Measurements from ENCODE around the gene ACAP3. TPM values are rescaled to one million over a fixed set of nuclear protein-coding genes. Genes with fewer than 3 reads are reported as not detected.

Gene ACAP3
- total RNA-seq, 6 experiments from 2014 or later = 39.4 to 50.8 (median 42.6) TPM

GRCh38 chr1:1310109-1310385, 2.3 kb upstream of the ACAP3 start:
- TF ChIP-seq CTCF (IDR thresholded peaks at IDR 0.05) = peak; percentile 9; the same call in 1 of the 2 replicates
- no peak for DNase-seq
- H3K27ac Mint-ChIP-seq = no peak overlapping the region
- H3K9me3 Mint-ChIP-seq = no peaks in the 10 kb centered on the region
- H3K4me1 Mint-ChIP-seq (ENCODE audit: low read depth) = peaks cover 18% of the 10 kb centered on the region
- H3K36me3 Mint-ChIP-seq (ENCODE audit: low read depth) = no peaks in the 10 kb centered on the region; the same call in 1 of the 2 replicates
- H3K27me3 Mint-ChIP-seq (ENCODE audit: insufficient read depth) = peaks cover 6% of the 10 kb centered on the region
- H3K4me3 Mint-ChIP-seq = peak overlapping the region; percentile 82

- Mint-ChIP-seq H3K4me3 (peak overlapping the region; percentile 82), H3K9me3 (no peaks in the 10 kb centered on the region), H3K4me1 (ENCODE audit: low read depth) (peaks cover 24% of the 10 kb centered on the region), H3K27ac (peak overlapping the region; percentile 45), H3K36me3 (ENCODE audit: low read depth) (no peaks in the 10 kb centered on the region; the same call in 1 of the 2 replicates), H3K27me3 (ENCODE audit: insufficient read depth) (peaks cover 3% of the 10 kb centered on the region)
- TF ChIP-seq CTCF (IDR thresholded peaks at IDR 0.05) = no peak
- DNase-seq = no peak
Measured at GRCh38 chr1:1309251-1310108, 1.8 kb upstream of the ACAP3 start.

GRCh38 chr1:1308756-1309250, 1.1 kb upstream of the ACAP3 start:
- peak overlapping the region; percentile 82 for H3K4me3 Mint-ChIP-seq
- H3K9me3 Mint-ChIP-seq = no peaks in the 10 kb centered on the region
- TF ChIP-seq CTCF (IDR thresholded peaks at IDR 0.05) = no peak
- DNase-seq = no peak
- H3K4me1 Mint-ChIP-seq (ENCODE audit: low read depth) = peaks cover 26% of the 10 kb centered on the region
- peak overlapping the region; percentile 77 for H3K27ac Mint-ChIP-seq
- H3K27me3 Mint-ChIP-seq (ENCODE audit: insufficient read depth) = peaks cover 3% of the 10 kb centered on the region
- no peaks in the 10 kb centered on the region; the same call in 1 of the 2 replicates for H3K36me3 Mint-ChIP-seq (ENCODE audit: low read depth)

GRCh38 chr1:1307261-1307922, 338 bp downstream of the ACAP3 start:
- H3K27me3 Mint-ChIP-seq (ENCODE audit: insufficient read depth) = peaks cover 1% of the 10 kb centered on the region
- no peaks in the 10 kb centered on the region for H3K36me3 Mint-ChIP-seq (ENCODE audit: low read depth)
- H3K9me3 Mint-ChIP-seq = no peaks in the 10 kb centered on the region
- peak overlapping the region; percentile 94 for H3K4me3 Mint-ChIP-seq
- peaks cover 26% of the 10 kb centered on the region for H3K4me1 Mint-ChIP-seq (ENCODE audit: low read depth)
- TF ChIP-seq CTCF (IDR thresholded peaks at IDR 0.05) = no peak
- DNase-seq = no peak
- peak overlapping the region; percentile 87 for H3K27ac Mint-ChIP-seq

GRCh38 chr1:1306661-1307260, 969 bp downstream of the ACAP3 start:
- Mint-ChIP-seq H3K9me3 (no peaks in the 10 kb centered on the region), H3K4me1 (ENCODE audit: low read depth) (peaks cover 26% of the 10 kb centered on the region), H3K27me3 (ENCODE audit: insufficient read depth) (peaks cover 1% of the 10 kb centered on the region), H3K4me3 (peak overlapping the region; percentile 94), H3K27ac (peak overlapping the region; percentile 87), H3K36me3 (ENCODE audit: low read depth) (no peaks in the 10 kb centered on the region)
- TF ChIP-seq CTCF (IDR thresholded peaks at IDR 0.05) = no peak
- DNase-seq = no peak
